Adrenal gland (tissue), 12 donors: Measurements from ENCODE around the gene ANKS1B. TPM values are rescaled to one million over a fixed set of nuclear protein-coding genes. Genes with fewer than 3 reads are reported as not detected.

Experiments used
- DNase-seq, 7 donors: peaks; one replicate each; pipeline ENCODE4 v3.0.0-alpha.2; 2019 to 2020
- H3K27ac ChIP-seq, 5 donors: fragments of 200-600 bp; sonication (generic) in 4 of 5; 1 replicate in 3 of 5; 2 replicates in 2 of 5; pipeline versions ENCODE4 v1.5.1 to v1.8.0; 2016 to 2020; ENCODE audit warnings: mild to moderate bottlenecking in 1 of 5
- H3K27me3 ChIP-seq: fragments of 200-600 bp; 2 replicates; pipeline ENCODE4 v1.8.0; 2021
- H3K36me3 ChIP-seq, 2 donors: fragments of 200-600 bp; replicated peaks in 1 of 2; 1 replicate in 1 of 2; 2 replicates in 1 of 2; pipeline versions ENCODE4 v1.5.1 to v1.8.0; 2018 to 2022
- H3K4me1 ChIP-seq, 2 donors: fragments of 200-600 bp; replicated peaks in 1 of 2; 1 replicate in 1 of 2; 2 replicates in 1 of 2; pipeline versions ENCODE4 v1.5.1 to v1.8.0; 2018 to 2021
- H3K4me3 ChIP-seq, 4 donors: fragments of 200-600 bp; sonication (generic) in 3 of 4; one replicate each; pipeline ENCODE4 v1.5.1; 2016 to 2018
- H3K9me3 ChIP-seq, 3 donors: fragments of 200-600 bp; sonication (generic) in 1 of 3; replicated peaks in 1 of 3; 1 replicate in 2 of 3; 2 replicates in 1 of 3; pipeline versions ENCODE4 v1.5.1 to v1.8.0; 2016 to 2021
- CTCF ChIP-seq, 6 experiments: fragments of 450-650 bp in 4 of 6; fragments of 200-600 bp in 2 of 6; sonication (generic) in 1 of 6; IDR thresholded peaks; 1 replicate in 5 of 6; 2 replicates in 1 of 6; pipeline versions ENCODE4 v1.5.1 to v1.8.0; 2016 to 2021; ENCODE audit warnings: antibody characterized with exemption in 6 of 6, mild to moderate bottlenecking in 2 of 6, moderate library complexity in 1 of 6
- POLR2A ChIP-seq, 2 donors: fragments of 450-650 bp; IDR thresholded peaks; one replicate each; pipeline ENCODE4 v1.6.1; 2017; ENCODE audit warnings: antibody characterized with exemption in 2 of 2, mild to moderate bottlenecking in 2 of 2, moderate library complexity in 1 of 2
- WGBS, 4 donors: extraction: QIAGEN DNeasy Blood & Tissue Kit in 2 of 4; methylation state at CpG; one replicate each; pipeline versions ENCODE4 v1.1.5 to v1.1.7; 2013 to 2017; 5-methylcytosine and 5-hydroxymethylcytosine counted together
- intact Hi-C, 2 donors: fragments of 100-400 bp; cut with DNase I; formaldehyde crosslinking; loops; one replicate each; pipeline versions ENCODE4 v1.14.1 to v1.15.0; 2022 to 2023
- polyA plus RNA-seq, 3 donors: library from polyadenylated mRNA; stranded (reverse); fragments of 200-250 nt in 2 of 3; fragments of 350-450 nt in 1 of 3; fragmentation: Illumina TruSeq in 1 of 3; extraction: RNeasy Lipid Tissue Mini Kit (QIAGEN cat#74804) in 1 of 3; gene quantifications; one replicate each; pipeline ENCODE4 v1.2.3, GENCODE V29; 2013 to 2014
- total RNA-seq, 9 donors: library from RNA; depleted of rRNA in 4 of 9; stranded (reverse); fragments of >200 nt in 4 of 9; fragments of 120-200 nt in 1 of 9; fragmentation: NEBNext Ultra II Directional in 1 of 9; extraction: Animal tissue kit (Norgen Biotek cat#: 25700) in 1 of 9; gene quantifications; one replicate each; pipeline versions ENCODE4 v1.1.0 to v1.2.4, GENCODE V29; 2013 to 2023
- donor health status: healthy with polysubstance abuse.
- donor health status: Bipolar disorder and iron deficiency.
- donor health status: DM: yes; HTN: yes; CAD: no.
- donor health status: DM: no; HTN: no; CAD: no.
- donor health status: DM: no; HTN: no; CAD: no.
- donor health status: DM: yes; HTN: yes; CAD: no.

The ANKS1B gene
- total and polyA plus RNA-seq, 12 donors, result 1.3 to 28.1 (median 8.0) TPM

GRCh38 chr12:98873776-98874175 lies 1111.0 kb downstream of the ANKS1B start:
- intact Hi-C loops, result no loop called here
- TF ChIP-seq CTCF (IDR thresholded peaks at IDR 0.05) (no peak), POLR2A (IDR thresholded peaks at IDR 0.05) (no peak)

GRCh38 chr12:98870504-98870903 lies 1114.2 kb downstream of the ANKS1B start:
- H3K9me3 ChIP-seq, result no peaks in the 10 kb centered on the region
- WGBS, 4 donors, result 68 to 82% (median 75%) methylated on average over 6 of the region's 6 CpGs
- no peaks in the 10 kb centered on the region for H3K27me3 ChIP-seq
- DNase-seq, result no peak
- intact Hi-C loops, result no loop called here
- TF ChIP-seq POLR2A (IDR thresholded peaks at IDR 0.05) (no peak), CTCF (IDR thresholded peaks at IDR 0.05) (no peak)
- H3K36me3 ChIP-seq, result no peaks in the 10 kb centered on the region
- no peak overlapping the region for H3K4me3 ChIP-seq
- no peak overlapping the region for H3K27ac ChIP-seq
- H3K4me1 ChIP-seq, result no peaks in the 10 kb centered on the region

More at GRCh38 chr12:98873776-98874175, 1111.0 kb downstream of the ANKS1B start:
- no peaks in the 10 kb centered on the region for H3K27me3 ChIP-seq
- H3K9me3 ChIP-seq, result no peaks in the 10 kb centered on the region
- DNase-seq, result no peak
- H3K4me3 ChIP-seq, result no peak overlapping the region
- H3K36me3 ChIP-seq, result no peaks in the 10 kb centered on the region
- 56 to 78% (median 74%) methylated on average over 1 of the region's 1 CpG for WGBS, 4 donors
- no peaks in the 10 kb centered on the region for H3K4me1 ChIP-seq
- no peak overlapping the region for H3K27ac ChIP-seq

GRCh38 chr12:98869886-98870503 lies 1114.7 kb downstream of the ANKS1B start:
- H3K27ac ChIP-seq, result no peak overlapping the region
- intact Hi-C loops, result no loop called here
- no peaks in the 10 kb centered on the region for H3K4me1 ChIP-seq
- H3K36me3 ChIP-seq, result no peaks in the 10 kb centered on the region
- 92 to 96% (median 93%) methylated on average over 2 of the region's 2 CpGs for WGBS, 4 donors
- TF ChIP-seq CTCF (IDR thresholded peaks at IDR 0.05) (no peak), POLR2A (IDR thresholded peaks at IDR 0.05) (no peak)
- no peaks in the 10 kb centered on the region for H3K27me3 ChIP-seq
- DNase-seq, result no peak
- no peaks in the 10 kb centered on the region for H3K9me3 ChIP-seq
- H3K4me3 ChIP-seq, result no peak overlapping the region

- Histone ChIP-seq H3K27ac (no peak overlapping the region), H3K9me3 (no peaks in the 10 kb centered on the region), H3K4me1 (no peaks in the 10 kb centered on the region), H3K4me3 (no peak overlapping the region), H3K36me3 (no peaks in the 10 kb centered on the region), H3K27me3 (no peaks in the 10 kb centered on the region)
- DNase-seq, result no peak
- intact Hi-C loops, result no loop called here
- TF ChIP-seq CTCF (IDR thresholded peaks at IDR 0.05), result no peak
- TF ChIP-seq POLR2A (IDR thresholded peaks at IDR 0.05), result no peak
- WGBS, 4 donors, result 52 to 78% (median 71%) methylated on average over 4 of the region's 4 CpGs
Observed at GRCh38 chr12:98868538-98868937, 1116.2 kb downstream of the ANKS1B start.
